Fibroblast of mammary gland (primary cell): Measurements from ENCODE around the gene R3HDM2.

Experiments
- DNase-seq: peaks from one replicate; pipeline ENCODE4 v3.0.0-alpha.2; 2010; ENCODE audit warnings: low read depth
- H3K4me3 ChIP-seq: 2 replicates; pipeline ENCODE4 v1.5.1; 2011; ENCODE audit warnings: low read depth, mild to moderate bottlenecking, low read length, moderate library complexity; ENCODE audit not compliant: control insufficient read depth
- TF ChIP-seq, protein P1 (sequence below): conservative IDR thresholded peaks from 2 replicates; pipeline ENCODE4 v1.5.1; 2011; ENCODE audit warnings: low read depth, low read length, inconsistent platforms; ENCODE audit not compliant: control insufficient read depth, insufficient read depth

The R3HDM2 gene

GRCh38 chr12:57377103-57377840, 53.6 kb downstream of the R3HDM2 start:
- TF ChIP-seq, protein P1, sequence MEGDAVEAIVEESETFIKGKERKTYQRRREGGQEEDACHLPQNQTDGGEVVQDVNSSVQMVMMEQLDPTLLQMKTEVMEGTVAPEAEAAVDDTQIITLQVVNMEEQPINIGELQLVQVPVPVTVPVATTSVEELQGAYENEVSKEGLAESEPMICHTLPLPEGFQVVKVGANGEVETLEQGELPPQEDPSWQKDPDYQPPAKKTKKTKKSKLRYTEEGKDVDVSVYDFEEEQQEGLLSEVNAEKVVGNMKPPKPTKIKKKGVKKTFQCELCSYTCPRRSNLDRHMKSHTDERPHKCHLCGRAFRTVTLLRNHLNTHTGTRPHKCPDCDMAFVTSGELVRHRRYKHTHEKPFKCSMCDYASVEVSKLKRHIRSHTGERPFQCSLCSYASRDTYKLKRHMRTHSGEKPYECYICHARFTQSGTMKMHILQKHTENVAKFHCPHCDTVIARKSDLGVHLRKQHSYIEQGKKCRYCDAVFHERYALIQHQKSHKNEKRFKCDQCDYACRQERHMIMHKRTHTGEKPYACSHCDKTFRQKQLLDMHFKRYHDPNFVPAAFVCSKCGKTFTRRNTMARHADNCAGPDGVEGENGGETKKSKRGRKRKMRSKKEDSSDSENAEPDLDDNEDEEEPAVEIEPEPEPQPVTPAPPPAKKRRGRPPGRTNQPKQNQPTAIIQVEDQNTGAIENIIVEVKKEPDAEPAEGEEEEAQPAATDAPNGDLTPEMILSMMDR = no peak
- no peak overlapping the region for H3K4me3 ChIP-seq
- no peak for DNase-seq

- DNase-seq = no peak
- no peak overlapping the region for H3K4me3 ChIP-seq
- TF ChIP-seq, protein P1 = no peak
These were observed 58.6 kb downstream of the R3HDM2 start for GRCh38 chr12:57372233-57372632.

- no peak for DNase-seq
- no peak overlapping the region for H3K4me3 ChIP-seq
- TF ChIP-seq, protein P1 = no peak
These were observed 60.1 kb downstream of the R3HDM2 start for GRCh38 chr12:57370696-57371095.

DNA sequence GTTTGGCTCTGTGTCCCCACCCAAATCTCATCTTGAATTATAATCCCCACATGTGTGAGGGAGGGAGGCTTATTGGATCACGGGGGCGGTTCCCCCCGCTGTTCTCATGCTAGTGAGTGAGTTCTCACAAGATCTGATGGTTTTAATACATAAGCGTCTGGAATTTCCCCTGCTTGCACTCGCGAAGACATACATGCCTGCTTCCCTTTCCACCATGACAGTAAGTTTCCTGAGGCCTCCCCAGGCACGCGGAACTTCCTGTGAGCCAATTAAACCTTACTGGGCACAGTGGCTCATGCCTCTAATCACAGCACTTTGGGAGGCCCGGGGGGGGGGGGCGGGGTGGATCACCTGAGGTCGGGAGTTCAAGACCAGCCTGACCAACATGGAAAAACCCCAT, 60.8 kb downstream of the R3HDM2 start:
- TF ChIP-seq, protein P1 = no peak
- DNase-seq = no peak

DNA sequence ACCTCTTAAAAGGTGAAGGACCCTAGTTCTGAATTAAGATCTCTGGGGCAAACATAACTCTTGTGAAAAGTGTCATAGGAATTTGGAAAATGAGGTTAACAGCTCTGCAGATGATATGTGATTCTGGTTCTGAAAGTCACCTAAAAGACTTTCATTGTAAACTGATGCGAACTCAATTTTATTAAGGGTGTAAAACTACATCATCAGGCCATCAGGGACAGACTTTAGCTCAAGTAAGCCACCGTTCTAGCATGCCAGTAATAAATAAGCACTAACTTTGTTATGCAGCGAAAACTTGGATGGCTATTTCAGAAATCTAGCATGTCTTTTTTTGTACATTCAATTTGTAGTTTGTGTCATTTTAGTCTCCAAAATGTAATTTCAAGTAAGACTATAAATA, 61.6 kb downstream of the R3HDM2 start:
- TF ChIP-seq, protein P1 = no peak
- DNase-seq = no peak
- H3K4me3 ChIP-seq = no peak overlapping the region

More for the DNA sequence above, 60.8 kb downstream of the R3HDM2 start:
- H3K4me3 ChIP-seq = no peak overlapping the region

DNA sequence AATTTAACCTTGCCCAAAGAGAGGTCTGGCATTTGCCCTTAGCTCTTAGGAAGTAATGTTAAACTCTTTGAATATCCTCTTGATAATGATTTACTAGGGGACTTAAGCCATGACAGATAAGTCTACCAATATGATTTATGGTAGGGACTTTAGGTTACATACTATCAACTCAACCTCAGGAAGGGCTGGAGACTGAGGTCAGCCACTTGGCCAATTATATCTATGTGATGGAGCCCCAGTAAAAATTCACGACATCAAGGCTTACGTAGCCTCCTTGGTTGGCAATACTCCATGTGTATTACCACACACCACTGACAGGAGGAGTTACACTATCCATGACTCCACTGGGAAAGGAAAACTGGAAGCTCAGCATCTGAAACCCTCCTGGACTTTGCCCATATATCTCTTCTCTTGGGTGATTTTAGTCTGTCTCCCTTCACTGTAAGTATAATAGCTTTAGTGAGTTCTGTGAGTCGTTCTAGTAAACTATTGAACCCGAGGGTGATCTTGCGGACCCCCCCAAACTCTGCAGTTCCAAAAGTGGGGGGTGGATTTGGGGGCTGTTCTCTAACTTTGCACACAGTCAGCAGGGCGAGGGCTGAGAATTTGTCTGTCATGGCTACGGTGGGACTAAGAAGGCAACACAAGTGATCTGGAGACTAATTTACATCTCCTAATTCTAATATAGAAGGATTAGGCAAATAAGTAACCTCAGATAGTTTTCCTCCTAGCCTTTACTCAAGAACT, 62.3 kb downstream of the R3HDM2 start:
- TF ChIP-seq, protein P1 = no peak
- peak; percentile 46 for DNase-seq

More for the DNA sequence above, 62.3 kb downstream of the R3HDM2 start:
- no peak overlapping the region for H3K4me3 ChIP-seq
